ENCODE data around the gene CYBA.
A peak's percentile ranks its signal among the peaks of the same experiment; 100 is the strongest.

Gene CYBA

DNA sequence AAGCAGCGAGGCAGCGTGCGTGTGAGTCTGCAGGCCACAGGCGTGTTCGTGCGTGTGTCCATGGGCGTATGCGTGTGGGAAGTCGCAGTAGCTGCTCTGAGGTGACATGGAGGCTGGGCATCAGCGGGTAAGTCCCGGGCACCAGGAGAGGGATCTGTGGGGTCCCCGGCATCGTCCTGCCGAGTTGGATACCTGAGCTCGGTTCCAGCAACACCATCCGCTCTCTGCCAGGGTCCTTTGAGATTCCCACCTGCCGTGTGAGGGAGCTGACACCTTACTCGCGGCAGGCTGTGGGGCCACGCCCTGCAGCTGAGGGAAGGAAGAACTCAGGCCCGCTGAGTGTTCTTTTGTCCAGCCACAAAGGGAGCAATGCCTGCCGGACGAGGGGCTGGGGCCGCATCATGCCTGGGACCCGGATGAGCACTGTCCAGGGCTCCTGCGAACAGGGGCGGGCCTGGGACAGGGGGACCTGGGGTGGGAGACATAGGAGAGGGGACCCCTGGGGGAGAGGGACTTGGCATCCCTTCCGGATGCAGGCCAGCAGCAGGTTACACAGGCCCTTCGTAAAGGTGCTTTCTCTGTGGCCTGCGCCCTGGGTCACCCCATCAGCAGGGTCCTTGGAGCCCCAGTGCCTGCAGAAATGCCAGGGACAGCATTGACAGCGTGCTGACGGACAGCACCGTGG is 40.4 kb upstream of the CYBA start:
- TF ChIP-seq CTCF (conservative IDR thresholded peaks at IDR 0.05) (no peak), ZFX (IDR thresholded peaks at IDR 0.05) (no peak)
- H3K27ac ChIP-seq, result no peak overlapping the region

GRCh38 chr16:88690341-88691128 is 39.7 kb upstream of the CYBA start:
- H3K27ac ChIP-seq, result no peak overlapping the region
- TF ChIP-seq ZFX (IDR thresholded peaks at IDR 0.05), result no peak
- TF ChIP-seq CTCF (conservative IDR thresholded peaks at IDR 0.05), result no peak

DNA sequence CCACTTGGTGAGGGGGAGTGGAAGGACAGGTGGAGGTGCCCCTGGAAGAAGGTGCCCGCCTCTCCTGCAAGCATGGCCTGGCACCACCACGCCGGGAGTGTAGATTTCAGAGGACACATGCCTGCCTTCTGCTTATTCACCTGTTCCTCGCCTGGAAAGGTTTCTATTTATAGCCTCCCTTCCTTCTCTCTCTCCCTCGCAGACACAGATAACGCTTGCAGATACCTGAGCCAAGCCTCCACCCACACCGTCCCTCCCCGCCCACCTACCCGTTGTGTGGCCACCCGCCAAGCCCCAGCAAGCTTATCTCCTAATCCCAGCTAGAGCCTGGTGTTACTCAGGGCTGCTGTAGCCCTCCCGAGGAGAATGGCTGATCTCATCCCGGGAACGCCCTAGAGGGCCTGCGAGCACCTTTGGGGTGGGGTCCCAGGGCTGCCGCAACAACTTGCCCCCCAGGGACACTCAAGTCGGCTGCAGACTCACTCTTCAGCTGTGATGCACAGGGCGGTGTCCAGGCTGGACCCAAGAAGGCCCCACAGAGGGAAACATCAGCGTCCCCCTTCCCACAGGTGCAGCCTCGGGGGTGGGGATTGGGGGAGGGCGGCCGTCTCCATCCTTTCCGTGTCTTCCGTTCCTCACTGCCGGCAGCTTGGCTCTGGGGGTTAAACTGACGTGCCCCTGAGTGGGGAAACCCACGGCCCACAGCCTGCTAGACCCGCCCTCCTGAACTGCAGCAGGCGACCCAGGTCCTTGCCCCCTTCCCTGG is 37.3 kb upstream of the CYBA start:
- H3K27ac ChIP-seq, result peak overlapping the region; percentile 46
- TF ChIP-seq ZFX (IDR thresholded peaks at IDR 0.05) (no peak), CTCF (conservative IDR thresholded peaks at IDR 0.05) (no peak)

GRCh38 chr16:88687676-88688012 is 36.8 kb upstream of the CYBA start:
- H3K27ac ChIP-seq, result peak overlapping the region; percentile 46
- TF ChIP-seq CTCF (conservative IDR thresholded peaks at IDR 0.05) (no peak), ZFX (IDR thresholded peaks at IDR 0.05) (no peak)

DNA sequence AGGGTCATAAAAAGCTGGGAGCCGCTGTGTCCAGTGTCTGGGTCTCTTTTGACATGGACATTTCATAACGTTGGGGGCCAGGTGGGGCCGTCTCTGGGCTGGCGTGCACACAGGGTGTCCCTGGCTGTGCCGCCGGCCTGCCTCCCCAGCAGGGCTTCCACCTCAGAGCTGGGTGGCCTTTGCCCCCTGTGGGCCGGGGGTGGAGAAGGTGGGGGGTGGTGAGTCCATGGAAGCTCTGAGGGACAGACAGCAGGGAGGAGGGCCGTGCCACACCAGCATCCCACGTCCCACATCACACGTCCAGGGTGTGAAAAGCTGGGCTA is 36.4 kb upstream of the CYBA start:
- no peak for TF ChIP-seq CTCF (conservative IDR thresholded peaks at IDR 0.05)
- TF ChIP-seq ZFX (IDR thresholded peaks at IDR 0.05), result no peak
- peak overlapping the region; percentile 46 for H3K27ac ChIP-seq

- peak within 1 kb of the TSS; percentile 46 for H3K27ac ChIP-seq
- TF ChIP-seq CTCF (conservative IDR thresholded peaks at IDR 0.05) (no peak), ZFX (IDR thresholded peaks at IDR 0.05) (no peak)
These were observed 35.8 kb upstream of the CYBA start, which contains the start of gene SNAI3 for GRCh38 chr16:88686439-88687253. Gene SNAI3 (minus strand): TSS chr16:88686507. CDS start chr16:88686406, 101 bp downstream.

All from C4-2B (cell line).